ENCODE measurements around the gene RAD18.

The RAD18 gene

GRCh38 chr3:8884630-8885290 is 78.5 kb downstream of the RAD18 start:
- no peak overlapping the region for H2AFZ ChIP-seq (ENCODE audit: low read length)
- H3K27me3 ChIP-seq (ENCODE audit: insufficient read depth, low read length, poor library complexity, severe bottlenecking): no peaks in the 10 kb centered on the region
- no peak overlapping the region for H3K9ac ChIP-seq (ENCODE audit: low read depth, low read length, poor library complexity, severe bottlenecking)
- no peaks in the 10 kb centered on the region for H3K9me2 ChIP-seq (replicated peaks; ENCODE audit: low read depth, low read length)
- peaks cover 8% of the 10 kb centered on the region; the same call in 1 of the 2 replicates for H3K9me3 ChIP-seq (ENCODE audit: insufficient read depth, low read depth, low read length)
- H3K79me2 ChIP-seq (ENCODE audit: insufficient read depth, low read length): no peaks in the 10 kb centered on the region
- no peak overlapping the region for H3K4me3 ChIP-seq (ENCODE audit: low read length, poor library complexity, severe bottlenecking)
- H4K20me1 ChIP-seq (ENCODE audit: insufficient read depth, low read length, poor library complexity, severe bottlenecking): no peaks in the 10 kb centered on the region
- H3K4me1 ChIP-seq (ENCODE audit: insufficient read depth, low read length, poor library complexity, severe bottlenecking): no peaks in the 10 kb centered on the region
- no peak overlapping the region for H3K4me2 ChIP-seq (ENCODE audit: low read depth, low read length, poor library complexity, severe bottlenecking)
- TF ChIP-seq EZH2phosphoT487 (IDR thresholded peaks at IDR 0.05; ENCODE audit: borderline replicate concordance): no peak
- peaks cover 90% of the 10 kb centered on the region for H3K36me3 ChIP-seq (ENCODE audit: insufficient read depth, low read length)
- no peaks in the 10 kb centered on the region for H3F3A ChIP-seq (ENCODE audit: low read depth)

- no peak overlapping the region for H3K4me3 ChIP-seq (ENCODE audit: low read length, poor library complexity, severe bottlenecking)
- H3K4me1 ChIP-seq (ENCODE audit: insufficient read depth, low read length, poor library complexity, severe bottlenecking): no peaks in the 10 kb centered on the region
- H3K9me3 ChIP-seq (ENCODE audit: insufficient read depth, low read depth, low read length): peaks cover 8% of the 10 kb centered on the region; the same call in 1 of the 2 replicates
- H3K27me3 ChIP-seq (ENCODE audit: insufficient read depth, low read length, poor library complexity, severe bottlenecking): no peaks in the 10 kb centered on the region
- no peaks in the 10 kb centered on the region for H3K9me2 ChIP-seq (replicated peaks; ENCODE audit: low read depth, low read length)
- no peaks in the 10 kb centered on the region for H4K20me1 ChIP-seq (ENCODE audit: insufficient read depth, low read length, poor library complexity, severe bottlenecking)
- H3K4me2 ChIP-seq (ENCODE audit: low read depth, low read length, poor library complexity, severe bottlenecking): no peak overlapping the region
- H3K9ac ChIP-seq (ENCODE audit: low read depth, low read length, poor library complexity, severe bottlenecking): no peak overlapping the region
- H3K79me2 ChIP-seq (ENCODE audit: insufficient read depth, low read length): no peaks in the 10 kb centered on the region
- no peaks in the 10 kb centered on the region for H3F3A ChIP-seq (ENCODE audit: low read depth)
- H2AFZ ChIP-seq (ENCODE audit: low read length): no peak overlapping the region
- TF ChIP-seq CTCF (conservative IDR thresholded peaks at IDR 0.05; ENCODE audit: low read length): no peak
- no peak for TF ChIP-seq EZH2phosphoT487 (IDR thresholded peaks at IDR 0.05; ENCODE audit: borderline replicate concordance)
- peaks cover 84% of the 10 kb centered on the region for H3K36me3 ChIP-seq (ENCODE audit: insufficient read depth, low read length)
These were observed 80.6 kb downstream of the RAD18 start for GRCh38 chr3:8882642-8883041.

- H3K4me1 ChIP-seq (ENCODE audit: insufficient read depth, low read length, poor library complexity, severe bottlenecking): no peaks in the 10 kb centered on the region
- no peaks in the 10 kb centered on the region for H3K9me2 ChIP-seq (replicated peaks; ENCODE audit: low read depth, low read length)
- H3K27me3 ChIP-seq (ENCODE audit: insufficient read depth, low read length, poor library complexity, severe bottlenecking): no peaks in the 10 kb centered on the region
- no peak overlapping the region for H3K4me2 ChIP-seq (ENCODE audit: low read depth, low read length, poor library complexity, severe bottlenecking)
- no peak overlapping the region for H3K4me3 ChIP-seq (ENCODE audit: low read length, poor library complexity, severe bottlenecking)
- peaks cover 80% of the 10 kb centered on the region for H3K36me3 ChIP-seq (ENCODE audit: insufficient read depth, low read length)
- TF ChIP-seq EZH2phosphoT487 (IDR thresholded peaks at IDR 0.05; ENCODE audit: borderline replicate concordance) (no peak), CTCF (conservative IDR thresholded peaks at IDR 0.05; ENCODE audit: low read length) (no peak)
- H3K79me2 ChIP-seq (ENCODE audit: insufficient read depth, low read length): no peaks in the 10 kb centered on the region
- H3K9ac ChIP-seq (ENCODE audit: low read depth, low read length, poor library complexity, severe bottlenecking): no peak overlapping the region
- peaks cover 8% of the 10 kb centered on the region; the same call in 1 of the 2 replicates for H3K9me3 ChIP-seq (ENCODE audit: insufficient read depth, low read depth, low read length)
- no peaks in the 10 kb centered on the region for H4K20me1 ChIP-seq (ENCODE audit: insufficient read depth, low read length, poor library complexity, severe bottlenecking)
- H3F3A ChIP-seq (ENCODE audit: low read depth): no peaks in the 10 kb centered on the region
- no peak overlapping the region for H2AFZ ChIP-seq (ENCODE audit: low read length)
These were observed 81.1 kb downstream of the RAD18 start for GRCh38 chr3:8882171-8882593.
